T-cell (primary cell): ENCODE measurements around the gene ZNF568. TPM values are rescaled to one million over a fixed set of nuclear protein-coding genes. Genes with fewer than 3 reads are reported as not detected.

ENCODE experiments used
- ATAC-seq, 4 experiments: fragments of 200-7000 bp in 3 of 4; fragments of 150-1000 bp in 1 of 4; cut with Tn5 transposase; replicated peaks in 1 of 4; 1 replicate in 3 of 4; 2 replicates in 1 of 4; pipeline ENCODE4 v1.10.0; 2021; ENCODE audit warnings: moderate library complexity in 3 of 4, mild to moderate bottlenecking in 2 of 4, moderate number of reproducible peaks in 1 of 4
- CTCF ChIA-PET, 2 donors: fragments of 300-600 bp; sonication (Branson Sonifier 250); formaldehyde crosslinking; loops; one replicate each; lab custom pipeline; 2022; ENCODE audit warnings: antibody characterized with exemption in 2 of 2; lab: Charles Lee
- POLR2A ChIA-PET, 2 donors: fragments of 300-600 bp; sonication (Branson Sonifier 250); formaldehyde crosslinking; loops; one replicate each; lab custom pipeline; 2022; ENCODE audit warnings: antibody characterized with exemption in 2 of 2; lab: Charles Lee
- DNase-seq, 35 experiments: peaks; one replicate each; pipeline versions ENCODE4 v3.0.0 to v3.0.0-alpha.2; 2013 to 2023
- H3K27ac ChIP-seq: one replicate; pipeline ENCODE4 v1.5.1; 2013; ENCODE audit warnings: low read length
- H3K27me3 ChIP-seq, 2 experiments: replicated peaks in 1 of 2; 1 replicate in 1 of 2; 2 replicates in 1 of 2; pipeline versions ENCODE4 v1.6.1 to v1.7.0; 2013; ENCODE audit warnings: low read length in 1 of 2, mixed read lengths in 1 of 2; ENCODE audit not compliant: control insufficient read depth in 2 of 2, insufficient read depth in 2 of 2; ENCODE audit errors: extremely low read depth in 1 of 2
- H3K36me3 ChIP-seq, 2 donors: 1 replicate in 1 of 2; 2 replicates in 1 of 2; pipeline versions ENCODE4 v1.6.1 to v1.7.0; 2013; ENCODE audit warnings: low read length in 1 of 2; ENCODE audit not compliant: control insufficient read depth in 2 of 2, insufficient read depth in 1 of 2; ENCODE audit errors: extremely low read depth in 1 of 2
- H3K4me1 ChIP-seq, 2 experiments: 1 replicate in 1 of 2; 2 replicates in 1 of 2; pipeline versions ENCODE4 v1.6.1 to v1.7.0; 2013; ENCODE audit warnings: low read length in 2 of 2, mixed read lengths in 1 of 2; ENCODE audit not compliant: insufficient read depth in 2 of 2, control insufficient read depth in 1 of 2; ENCODE audit errors: extremely low read depth in 1 of 2
- H3K4me3 ChIP-seq, 2 donors: 1 replicate in 1 of 2; 2 replicates in 1 of 2; pipeline versions ENCODE4 v1.5.1 to v1.7.0; 2013; ENCODE audit warnings: mild to moderate bottlenecking in 2 of 2, low read length in 1 of 2, moderate library complexity in 1 of 2; ENCODE audit not compliant: control insufficient read depth in 1 of 2; ENCODE audit errors: extremely low read depth in 1 of 2
- H3K9me3 ChIP-seq: 2 replicates; pipeline ENCODE4 v1.7.0; 2013
- H3K27ac Mint-ChIP-seq, 2 donors: one replicate each; pipeline ENCODE4 v1.8.0; 2020 to 2021; ENCODE audit warnings: mild to moderate bottlenecking in 2 of 2, mixed read lengths in 2 of 2
- H3K27me3 Mint-ChIP-seq, 2 donors: one replicate each; pipeline ENCODE4 v1.8.0; 2021 to 2022; ENCODE audit warnings: mixed read lengths in 2 of 2
- H3K36me3 Mint-ChIP-seq: one replicate; pipeline ENCODE4 v1.8.0; 2021; ENCODE audit warnings: mixed read lengths
- H3K4me1 Mint-ChIP-seq, 3 donors: one replicate each; pipeline ENCODE4 v1.8.0; 2020 to 2022; ENCODE audit warnings: mixed read lengths in 3 of 3, mild to moderate bottlenecking in 1 of 3
- H3K4me3 Mint-ChIP-seq, 3 donors: one replicate each; pipeline ENCODE4 v1.8.0; 2020 to 2022; ENCODE audit warnings: mild to moderate bottlenecking in 3 of 3, mixed read lengths in 3 of 3, moderate library complexity in 3 of 3
- H3K9me3 Mint-ChIP-seq, 3 donors: one replicate each; pipeline ENCODE4 v1.8.0; 2020 to 2022; ENCODE audit warnings: mixed read lengths in 3 of 3
- WGBS: methylation state at CpG from one replicate; pipeline ENCODE4 v1.1.5; 2013; ENCODE audit warnings: missing lambda C conversion rate; ENCODE audit not compliant: insufficient coverage; 5-methylcytosine and 5-hydroxymethylcytosine counted together
- total RNA-seq, 35 experiments: library from RNA in 6 of 35; stranded (reverse) in 6 of 35; fragments of 120-200 nt in 1 of 35; gene quantifications; one replicate each; pipeline versions ENCODE4 v1.2.1 to v1.2.4 and lab custom pipeline; 2013 to 2026

Gene ZNF568
- total RNA-seq (10 to 100 TPM in 3 of 5 donors, 1 to 10 TPM in 2; 7.8 to 24.5 (median 19.3) TPM), total RNA-seq (lab: John Stamatoyannopoulos, UW) (8.6 to 37.1 (median 17.9) reads per million in 29 experiments)
- 16.8 TPM for total RNA-seq (2013)

DNA sequence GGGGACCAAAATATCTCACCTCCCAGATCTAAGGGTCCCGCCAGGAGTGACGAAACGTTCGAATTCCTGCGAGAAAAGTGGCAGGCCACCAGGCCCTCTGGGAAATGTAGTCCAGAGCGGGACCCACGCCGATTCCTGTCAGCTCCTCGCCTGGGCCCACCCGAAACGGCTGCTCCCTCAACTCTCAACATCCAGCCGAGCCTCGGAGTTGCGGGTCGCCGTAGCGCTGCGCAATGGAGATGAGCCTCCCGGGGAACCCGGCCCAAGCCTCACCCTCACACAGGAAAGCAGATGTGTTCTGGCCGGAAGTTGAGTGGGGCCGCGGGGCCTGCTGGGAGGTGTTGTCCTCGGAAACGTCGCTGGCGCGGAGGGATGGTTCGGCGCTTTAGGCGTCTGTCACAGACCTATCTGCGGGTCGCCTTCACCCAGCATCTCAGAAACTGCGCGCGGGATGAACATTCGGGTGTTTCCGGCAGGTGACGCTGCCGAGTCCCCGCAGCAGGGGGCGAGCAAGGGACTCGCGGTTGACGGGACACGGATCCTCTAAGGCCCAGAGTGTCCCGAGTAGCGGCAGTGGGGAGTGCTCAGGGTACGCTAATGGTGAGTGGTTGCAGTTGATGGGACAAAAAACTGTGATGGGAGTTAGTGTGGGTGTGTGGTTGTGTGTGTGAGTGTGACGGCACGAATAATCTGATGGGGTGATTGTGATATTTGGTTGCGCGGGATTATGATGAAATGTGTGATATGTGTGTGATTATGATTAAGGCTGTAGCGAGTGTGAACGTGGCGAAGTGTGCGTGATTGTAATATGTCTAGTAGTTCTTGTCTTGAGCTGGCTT lies at the start of gene ZNF568, which contains the start of gene ZNF829:
ZNF568 (plus strand) TSS at position 341 of the 839 bp plus-strand sequence. CDS start 6,439 bp downstream, outside the sequence.
ZNF829 (minus strand) TSS at position 300 of the 839 bp plus-strand sequence. CDS start 1,124 bp downstream, outside the sequence.
- Mint-ChIP-seq H3K27me3 (no peaks in the 10 kb centered on the region), H3K27ac (peak within 1 kb of the TSS; percentile 90), H3K4me1 (peaks cover 26 to 32% (median 32%) of the 10 kb centered on the region in 3 donors), H3K4me3 (peak within 1 kb of the TSS; percentile 85 to 97 (median 93)), H3K9me3 (peaks cover 6 to 19% (median 15%) of the 10 kb centered on the region in 3 donors), H3K36me3 (peaks cover 70% of the 10 kb centered on the region)
- WGBS, result 1% methylated on average over 49 of the region's 57 CpGs
- H3K27ac ChIP-seq, result peak within 1 kb of the TSS; percentile 96
- DNase-seq, result peak; percentile 78 to 98 (median 95)
- peaks cover 0 to 21% of the 10 kb centered on the region in 2 donors for H3K36me3 ChIP-seq
- CTCF ChIA-PET, result interaction anchor here (0.5 to 1.0 kb wide), 4 partner anchors 66 to 537 kb away, joined by 3 to 7 read pairs (median 3); partner anchors contain the start of genes ZFP14 (in 1 of the 2) and ZNF420 (in 1 of the 2)
- no peaks in the 10 kb centered on the region for H3K27me3 ChIP-seq
- H3K4me1 ChIP-seq, result peaks cover 9 to 14% of the 10 kb centered on the region in 2 experiments
- H3K4me3 ChIP-seq, result peak within 1 kb of the TSS; percentile 88 to 97
- ATAC-seq, result peak; percentile 95 to 96 (median 95)
- H3K9me3 ChIP-seq, result no peaks in the 10 kb centered on the region
- POLR2A ChIA-PET, result interaction anchor here in 1 of 2 donors (0.7 kb wide), 1 partner anchor 311 kb away, joined by 3 read pairs; the partner anchor contains the start of gene ZNF382

DNA sequence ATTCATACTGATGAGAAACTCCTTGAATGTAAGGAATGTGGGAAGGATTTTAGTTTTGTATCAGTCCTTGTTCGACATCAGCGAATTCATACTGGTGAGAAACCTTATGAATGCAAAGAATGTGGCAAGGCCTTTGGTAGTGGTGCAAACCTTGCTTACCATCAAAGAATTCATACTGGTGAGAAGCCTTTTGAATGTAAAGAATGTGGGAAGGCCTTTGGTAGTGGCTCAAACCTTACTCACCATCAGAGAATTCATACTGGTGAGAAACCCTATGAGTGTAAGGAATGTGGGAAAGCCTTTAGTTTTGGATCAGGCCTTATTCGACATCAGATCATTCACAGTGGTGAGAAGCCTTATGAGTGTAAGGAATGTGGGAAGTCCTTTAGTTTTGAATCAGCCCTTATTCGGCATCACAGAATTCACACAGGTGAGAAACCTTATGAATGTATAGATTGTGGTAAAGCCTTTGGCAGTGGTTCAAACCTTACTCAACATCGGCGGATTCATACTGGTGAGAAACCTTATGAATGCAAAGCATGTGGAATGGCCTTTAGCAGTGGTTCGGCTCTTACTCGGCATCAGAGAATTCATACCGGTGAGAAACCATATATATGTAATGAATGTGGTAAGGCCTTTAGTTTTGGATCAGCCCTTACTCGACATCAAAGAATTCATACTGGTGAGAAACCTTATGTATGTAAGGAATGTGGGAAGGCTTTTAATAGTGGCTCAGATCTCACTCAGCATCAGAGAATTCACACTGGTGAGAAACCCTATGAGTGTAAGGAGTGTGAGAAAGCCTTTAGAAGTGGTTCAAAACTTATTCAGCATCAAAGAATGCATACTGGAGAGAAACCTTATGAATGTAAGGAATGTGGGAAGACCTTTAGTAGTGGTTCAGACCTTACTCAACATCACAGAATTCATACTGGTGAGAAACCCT lies 38.9 kb upstream of the ZNF568 start:
- no peak overlapping the region for H3K27ac ChIP-seq
- H3K9me3 ChIP-seq, result peaks cover 30% of the 10 kb centered on the region
- 100% methylated on average over 7 of the region's 10 CpGs for WGBS
- DNase-seq (no peak), ATAC-seq (no peak)
- POLR2A ChIA-PET, result no interaction called here
- CTCF ChIA-PET, result no interaction called here
- peaks cover 0 to 35% of the 10 kb centered on the region in 2 donors for H3K36me3 ChIP-seq
- Mint-ChIP-seq H3K27me3 (no peaks in the 10 kb centered on the region), H3K27ac (no peak overlapping the region), H3K9me3 (peaks cover 19 to 51% (median 41%) of the 10 kb centered on the region in 3 donors), H3K4me3 (no peak overlapping the region), H3K4me1 (no peaks in the 10 kb centered on the region), H3K36me3 (peaks cover 66% of the 10 kb centered on the region)
- H3K4me1 ChIP-seq, result no peaks in the 10 kb centered on the region
- peak overlapping the region in 1 of 2 donors; percentile 5 for H3K4me3 ChIP-seq
- no peaks in the 10 kb centered on the region for H3K27me3 ChIP-seq

DNA sequence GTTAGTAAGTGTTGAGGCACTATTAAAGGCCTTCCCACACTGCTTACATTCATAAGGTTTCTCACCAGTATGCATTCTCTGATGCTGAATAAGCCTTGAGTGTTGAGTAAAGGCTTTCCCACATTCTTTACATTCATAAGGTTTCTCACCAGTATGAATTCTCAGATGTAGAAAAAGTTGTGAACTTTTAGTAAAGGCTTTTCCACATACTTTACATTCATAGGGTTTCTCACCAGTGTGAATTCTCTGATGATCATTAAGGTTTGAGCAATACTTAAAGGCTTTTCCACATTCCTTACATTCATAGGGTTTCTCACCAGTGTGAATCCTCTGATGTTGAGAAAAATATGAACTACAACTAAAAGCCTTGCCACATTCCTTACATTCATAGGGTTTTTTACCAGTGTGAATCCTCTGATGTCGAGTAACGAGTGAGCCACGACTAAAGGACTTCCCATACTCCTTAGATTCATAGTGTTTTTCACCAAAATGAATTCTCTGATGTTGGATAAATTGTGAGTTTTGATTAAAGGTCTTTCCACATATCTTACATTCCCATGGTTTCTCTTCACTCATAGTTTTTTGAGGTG lies 24.3 kb upstream of the ZNF568 start:
- ATAC-seq, result no peak
- DNase-seq, result no peak
- Histone ChIP-seq H3K36me3 (peaks cover 0 to 40% of the 10 kb centered on the region in 2 donors), H3K4me1 (no peaks in the 10 kb centered on the region), H3K27me3 (no peaks in the 10 kb centered on the region), H3K4me3 (no peak overlapping the region), H3K9me3 (peaks cover 49% of the 10 kb centered on the region), H3K27ac (no peak overlapping the region)
- Mint-ChIP-seq H3K4me3 (no peak overlapping the region), H3K4me1 (no peaks in the 10 kb centered on the region), H3K27ac (no peak overlapping the region), H3K36me3 (peaks cover 75% of the 10 kb centered on the region), H3K27me3 (no peaks in the 10 kb centered on the region), H3K9me3 (peaks cover 29 to 66% (median 56%) of the 10 kb centered on the region in 3 donors)
- CTCF ChIA-PET, result no interaction called here
- POLR2A ChIA-PET, result no interaction called here
- WGBS, result no CpG with 5 or more reads among the region's 3 CpGs

DNA sequence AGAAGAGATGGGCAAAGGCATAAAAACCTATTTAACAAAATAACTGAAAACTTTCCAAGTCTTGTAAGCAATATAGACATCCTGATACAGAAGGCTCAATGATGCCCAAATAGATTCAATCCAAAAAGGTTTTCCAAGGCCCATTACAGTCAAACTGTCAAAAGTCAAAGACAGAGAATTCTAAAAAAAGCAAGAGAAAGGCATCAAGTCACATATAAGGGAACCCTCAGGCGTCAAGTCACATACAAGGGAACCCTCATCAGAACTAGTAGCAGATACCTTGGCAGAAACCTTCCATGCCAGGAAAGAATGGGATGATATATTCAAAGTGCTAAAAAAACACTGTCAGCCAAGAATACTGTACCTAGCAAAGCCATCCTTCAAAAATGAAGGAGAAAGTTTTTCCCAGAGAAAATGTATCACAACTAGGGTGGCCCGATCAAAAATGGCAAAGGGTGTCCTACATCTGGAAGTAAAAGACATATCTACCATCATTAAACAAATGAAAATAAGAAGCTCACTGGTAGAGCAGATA lies 21.2 kb upstream of the ZNF568 start:
- H3K27me3 Mint-ChIP-seq, result no peaks in the 10 kb centered on the region
- no peak for ATAC-seq

DNA sequence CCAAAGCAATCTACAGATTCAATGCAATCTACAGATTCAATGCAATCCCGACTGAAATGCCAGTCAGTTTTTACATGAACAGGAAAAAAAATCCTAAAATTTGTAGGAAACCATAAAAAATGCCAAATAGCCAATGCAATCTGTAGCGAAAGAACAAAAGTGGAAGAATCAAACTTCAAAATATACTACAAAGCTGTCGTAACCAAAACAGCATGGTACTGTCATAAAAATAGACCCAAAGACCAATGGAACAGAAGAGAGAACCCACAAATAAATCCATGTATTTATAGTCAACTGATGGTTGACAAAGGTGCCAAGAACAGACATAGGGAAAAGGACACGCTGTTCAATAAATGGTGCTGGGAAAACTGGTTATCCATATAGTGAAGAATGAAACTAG lies 17.7 kb upstream of the ZNF568 start:
- H3K36me3 ChIP-seq, result peaks cover 7 to 26% of the 10 kb centered on the region in 2 donors
- Mint-ChIP-seq H3K4me1 (no peaks in the 10 kb centered on the region), H3K36me3 (peaks cover 87% of the 10 kb centered on the region), H3K4me3 (no peak overlapping the region), H3K27me3 (no peaks in the 10 kb centered on the region), H3K27ac (no peak overlapping the region), H3K9me3 (peaks cover 32 to 65% (median 52%) of the 10 kb centered on the region in 3 donors)
- DNase-seq (no peak), ATAC-seq (no peak)
- H3K27ac ChIP-seq, result no peak overlapping the region
- no peaks in the 10 kb centered on the region for H3K4me1 ChIP-seq
- no peak overlapping the region for H3K4me3 ChIP-seq
- no peaks in the 10 kb centered on the region for H3K27me3 ChIP-seq
- H3K9me3 ChIP-seq, result peaks cover 34% of the 10 kb centered on the region
- 83% methylated on average over 1 of the region's 4 CpGs for WGBS
- ChIA-PET POLR2A (interaction anchor here in 1 of 2 donors (0.5 kb wide), 1 partner anchor 231 kb away, joined by 4 read pairs; no protein-coding TSS in a partner anchor), CTCF (no interaction called here)

More for the DNA sequence above, 21.2 kb upstream of the ZNF568 start:
- no peak overlapping the region for H3K4me3 Mint-ChIP-seq
- Histone ChIP-seq H3K9me3 (peaks cover 44% of the 10 kb centered on the region), H3K36me3 (peaks cover 0 to 44% of the 10 kb centered on the region in 2 donors), H3K27me3 (no peaks in the 10 kb centered on the region), H3K27ac (no peak overlapping the region), H3K4me1 (no peaks in the 10 kb centered on the region), H3K4me3 (no peak overlapping the region)
- WGBS, result no CpG with 5 or more reads among the region's 2 CpGs
- no peak overlapping the region for H3K27ac Mint-ChIP-seq
- POLR2A ChIA-PET, result no interaction called here
- CTCF ChIA-PET, result no interaction called here
- no peaks in the 10 kb centered on the region for H3K4me1 Mint-ChIP-seq
- no peak for DNase-seq
- H3K36me3 Mint-ChIP-seq, result peaks cover 87% of the 10 kb centered on the region
- peaks cover 33 to 72% (median 54%) of the 10 kb centered on the region in 3 donors for H3K9me3 Mint-ChIP-seq
